Loucy (cell line): ENCODE measurements around the gene EIF2B1.

Source experiments
- H2AFZ ChIP-seq: fragments of 200-600 bp; sonication (generic); 2 replicates; pipeline ENCODE4 v1.6.0; 2016; ENCODE audit warnings: antibody characterized with exemption, mild to moderate bottlenecking, low read length, moderate library complexity
- H3F3A ChIP-seq: fragments of 200-600 bp; 2 replicates; pipeline ENCODE4 v1.6.0; 2016; ENCODE audit warnings: antibody characterized with exemption, low read depth, mild to moderate bottlenecking
- H3K27me3 ChIP-seq: fragments of 200-600 bp; sonication (generic); 2 replicates; pipeline ENCODE4 v1.6.1; 2014; ENCODE audit warnings: low read length, mild to moderate bottlenecking; ENCODE audit not compliant: insufficient read depth, poor library complexity, severe bottlenecking
- H3K36me3 ChIP-seq: fragments of 200-600 bp; sonication (generic); 2 replicates; pipeline ENCODE4 v1.6.1; 2016; ENCODE audit warnings: low read length; ENCODE audit not compliant: insufficient read depth
- H3K4me1 ChIP-seq: fragments of 200-600 bp; sonication (generic); 2 replicates; pipeline ENCODE4 v1.5.1; 2014; ENCODE audit warnings: low read length, mild to moderate bottlenecking; ENCODE audit not compliant: insufficient read depth, poor library complexity, severe bottlenecking
- H3K4me2 ChIP-seq: fragments of 200-600 bp; sonication (generic); 2 replicates; pipeline ENCODE4 v1.6.0; 2014; ENCODE audit warnings: antibody characterized with exemption, low read length, low read depth, mild to moderate bottlenecking; ENCODE audit not compliant: poor library complexity, severe bottlenecking
- H3K4me3 ChIP-seq: fragments of 200-600 bp; sonication (generic); 2 replicates; pipeline ENCODE4 v1.5.1; 2014; ENCODE audit warnings: low read length, mild to moderate bottlenecking, mixed read lengths; ENCODE audit not compliant: poor library complexity, severe bottlenecking
- H3K79me2 ChIP-seq: fragments of 200-600 bp; sonication (generic); 2 replicates; pipeline ENCODE4 v1.6.1; 2014; ENCODE audit warnings: low read length; ENCODE audit not compliant: insufficient read depth
- H3K9ac ChIP-seq: fragments of 200-600 bp; sonication (generic); 2 replicates; pipeline ENCODE4 v1.6.0; 2014; ENCODE audit warnings: mild to moderate bottlenecking, low read depth, low read length, moderate library complexity; ENCODE audit not compliant: poor library complexity, severe bottlenecking
- H3K9me2 ChIP-seq: fragments of 200-600 bp; sonication (generic); replicated peaks from 2 replicates; pipeline ENCODE4 v1.6.1; 2016; ENCODE audit warnings: low read depth, low read length, mixed read lengths
- H3K9me3 ChIP-seq: fragments of 200-600 bp; sonication (generic); 2 replicates; pipeline ENCODE4 v1.6.1; 2014; ENCODE audit warnings: mild to moderate bottlenecking, antibody characterized with exemption, low read length, low read depth; ENCODE audit not compliant: insufficient read depth
- H4K20me1 ChIP-seq: fragments of 200-600 bp; sonication (generic); 2 replicates; pipeline ENCODE4 v1.6.0; 2014; ENCODE audit warnings: antibody characterized with exemption, low read length, mild to moderate bottlenecking; ENCODE audit not compliant: insufficient read depth, poor library complexity, severe bottlenecking
- EZH2phosphoT487 ChIP-seq: fragments of 200-600 bp; IDR thresholded peaks from 2 replicates; pipeline ENCODE4 v1.6.1; 2018; ENCODE audit warnings: antibody characterized with exemption, mild to moderate bottlenecking, moderate library complexity, borderline replicate concordance
- TF ChIP-seq, protein P1 (sequence below): fragments of 200-600 bp; sonication (generic); conservative IDR thresholded peaks from 2 replicates; pipeline ENCODE4 v1.5.1; 2014; ENCODE audit warnings: mild to moderate bottlenecking, antibody characterized with exemption, low read length

Gene EIF2B1

DNA sequence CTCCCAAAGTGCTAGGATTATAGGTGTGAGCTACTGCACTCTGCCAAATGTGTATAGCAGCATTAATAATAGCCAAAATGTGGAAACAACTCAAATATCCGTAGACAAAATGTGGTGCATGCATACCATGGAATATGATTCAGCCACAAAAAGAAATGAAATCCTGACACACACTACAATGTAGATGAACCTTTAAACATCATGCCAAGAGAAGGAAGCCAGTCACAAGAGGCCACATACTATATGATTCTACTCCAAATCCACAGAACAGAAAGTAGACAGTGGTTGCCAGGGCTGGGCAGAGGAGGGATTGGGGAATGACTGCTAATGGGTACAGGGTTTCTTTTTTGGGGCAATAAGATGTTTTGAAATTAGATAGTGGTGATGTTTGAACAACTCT lies 56.9 kb downstream of the EIF2B1 start:
- Histone ChIP-seq H3K9me2 (no peaks in the 10 kb centered on the region), H3K27me3 (no peaks in the 10 kb centered on the region), H3K4me1 (no peaks in the 10 kb centered on the region), H3F3A (no peaks in the 10 kb centered on the region), H3K4me3 (no peak overlapping the region), H2AFZ (no peak overlapping the region), H3K9me3 (no peaks in the 10 kb centered on the region), H3K79me2 (no peaks in the 10 kb centered on the region), H4K20me1 (no peaks in the 10 kb centered on the region), H3K9ac (no peak overlapping the region), H3K36me3 (no peaks in the 10 kb centered on the region), H3K4me2 (no peak overlapping the region)
- no peak for TF ChIP-seq EZH2phosphoT487
- TF ChIP-seq, protein P1, sequence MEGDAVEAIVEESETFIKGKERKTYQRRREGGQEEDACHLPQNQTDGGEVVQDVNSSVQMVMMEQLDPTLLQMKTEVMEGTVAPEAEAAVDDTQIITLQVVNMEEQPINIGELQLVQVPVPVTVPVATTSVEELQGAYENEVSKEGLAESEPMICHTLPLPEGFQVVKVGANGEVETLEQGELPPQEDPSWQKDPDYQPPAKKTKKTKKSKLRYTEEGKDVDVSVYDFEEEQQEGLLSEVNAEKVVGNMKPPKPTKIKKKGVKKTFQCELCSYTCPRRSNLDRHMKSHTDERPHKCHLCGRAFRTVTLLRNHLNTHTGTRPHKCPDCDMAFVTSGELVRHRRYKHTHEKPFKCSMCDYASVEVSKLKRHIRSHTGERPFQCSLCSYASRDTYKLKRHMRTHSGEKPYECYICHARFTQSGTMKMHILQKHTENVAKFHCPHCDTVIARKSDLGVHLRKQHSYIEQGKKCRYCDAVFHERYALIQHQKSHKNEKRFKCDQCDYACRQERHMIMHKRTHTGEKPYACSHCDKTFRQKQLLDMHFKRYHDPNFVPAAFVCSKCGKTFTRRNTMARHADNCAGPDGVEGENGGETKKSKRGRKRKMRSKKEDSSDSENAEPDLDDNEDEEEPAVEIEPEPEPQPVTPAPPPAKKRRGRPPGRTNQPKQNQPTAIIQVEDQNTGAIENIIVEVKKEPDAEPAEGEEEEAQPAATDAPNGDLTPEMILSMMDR = no peak

DNA sequence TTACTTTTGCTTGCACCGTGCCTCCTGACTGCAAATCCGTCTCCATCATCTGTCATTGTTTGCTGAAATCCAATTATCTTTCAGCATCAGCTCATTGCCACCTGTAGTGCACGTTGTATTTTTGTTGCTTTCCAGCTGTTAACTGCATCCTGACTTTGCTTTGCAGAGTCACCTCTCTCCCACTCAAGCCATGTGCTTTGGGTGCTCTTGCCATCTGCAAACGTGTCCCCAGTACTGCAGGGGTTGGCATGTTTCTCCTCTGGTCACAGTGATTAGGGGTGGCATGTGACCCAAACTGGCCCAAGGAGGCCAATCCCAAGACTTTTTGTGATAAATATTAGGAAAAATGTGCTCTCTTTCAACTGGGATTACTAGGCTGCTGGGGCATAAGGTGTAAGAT lies 59.6 kb downstream of the EIF2B1 start:
- H2AFZ ChIP-seq = no peak overlapping the region
- no peak overlapping the region for H3K4me2 ChIP-seq
- no peaks in the 10 kb centered on the region for H3K79me2 ChIP-seq
- no peaks in the 10 kb centered on the region for H3K27me3 ChIP-seq
- no peaks in the 10 kb centered on the region for H3K9me3 ChIP-seq
- TF ChIP-seq, protein P1 = no peak
- TF ChIP-seq EZH2phosphoT487 = no peak
- H3K9ac ChIP-seq = no peak overlapping the region
- H3F3A ChIP-seq = no peaks in the 10 kb centered on the region
- H3K4me3 ChIP-seq = no peak overlapping the region
- H3K9me2 ChIP-seq = no peaks in the 10 kb centered on the region
- peaks cover 17% of the 10 kb centered on the region for H3K4me1 ChIP-seq
- no peaks in the 10 kb centered on the region for H3K36me3 ChIP-seq
- H4K20me1 ChIP-seq = no peaks in the 10 kb centered on the region

DNA sequence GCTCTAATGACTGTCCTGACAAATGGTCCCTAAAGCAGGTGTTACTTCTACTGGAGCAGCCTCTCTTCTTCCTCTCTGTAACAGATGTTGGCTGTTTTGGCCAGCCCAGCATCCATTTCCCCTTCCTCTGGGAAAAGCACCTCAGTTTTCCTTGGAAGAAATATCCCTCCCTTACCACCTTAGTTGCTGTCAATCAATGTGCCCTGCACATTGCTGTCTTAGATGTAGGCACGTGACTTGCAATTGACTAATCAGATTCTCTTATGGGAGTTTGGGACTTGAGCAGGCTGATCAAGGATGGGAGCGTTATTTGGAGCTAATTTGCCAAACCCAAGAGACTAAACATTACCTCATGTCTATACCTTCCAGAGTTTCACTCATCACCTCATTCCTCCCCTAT lies 61.1 kb downstream of the EIF2B1 start:
- Histone ChIP-seq H3K9ac (no peak overlapping the region), H3K9me3 (no peaks in the 10 kb centered on the region), H4K20me1 (no peaks in the 10 kb centered on the region), H3K4me2 (no peak overlapping the region), H3K9me2 (no peaks in the 10 kb centered on the region), H3F3A (no peaks in the 10 kb centered on the region), H3K4me1 (peaks cover 17% of the 10 kb centered on the region), H3K27me3 (no peaks in the 10 kb centered on the region), H3K36me3 (no peaks in the 10 kb centered on the region), H3K79me2 (no peaks in the 10 kb centered on the region), H3K4me3 (no peak overlapping the region), H2AFZ (no peak overlapping the region)
- TF ChIP-seq, protein P1 = no peak
- TF ChIP-seq EZH2phosphoT487 = no peak
